Measurements from ENCODE around the gene GOT1. TPM values are rescaled to one million over a fixed set of nuclear protein-coding genes. Genes with fewer than 3 reads are reported as not detected.

The GOT1 gene
- total and polyA plus RNA-seq, 10 of the 15 experiments (the other 5 are each of a cell fraction or from before 2014, with no cell fraction given): 32.5 to 67.5 (median 50.3) TPM

- ATAC-seq: no peak
These were observed 18.6 kb upstream of the GOT1 start for GRCh38 chr10:99449023-99449422.

More at GRCh38 chr10:99449023-99449422, 18.6 kb upstream of the GOT1 start:
- H3K4me3 ChIP-seq: no peak overlapping the region
- no peak for TF ChIP-seq FOXK2 (IDR thresholded peaks at IDR 0.05)
- TF ChIP-seq USF2 (IDR thresholded peaks at IDR 0.05; ENCODE audit: borderline replicate concordance, low read depth, low read length): no peak
- no peak for TF ChIP-seq NKRF (conservative IDR thresholded peaks at IDR 0.05)
- no peak for TF ChIP-seq BHLHE40 (IDR thresholded peaks at IDR 0.05; ENCODE audit: borderline replicate concordance in 1 of 2, low read depth in 2 of 2, low read length in 1 of 2)
- no peak for TF ChIP-seq KLF5 (IDR thresholded peaks at IDR 0.05; ENCODE audit: partially characterized antibody)
- no peak for TF ChIP-seq CHD4 (IDR thresholded peaks at IDR 0.05)
- TF ChIP-seq SMAD5 (IDR thresholded peaks at IDR 0.05; ENCODE audit: low read depth): no peak
- TF ChIP-seq PKNOX1 (IDR thresholded peaks at IDR 0.05): no peak
- TF ChIP-seq HDAC6 (IDR thresholded peaks at IDR 0.05; ENCODE audit: unreplicated experiment): no peak
- no peak for TF ChIP-seq SRF (IDR thresholded peaks at IDR 0.05; ENCODE audit: low read depth in 2 of 2, low read length in 2 of 2)
- TF ChIP-seq LARP7 (IDR thresholded peaks at IDR 0.05): no peak
- no peak for TF ChIP-seq ZBTB40 (IDR thresholded peaks at IDR 0.05; ENCODE audit: borderline replicate concordance)
- no peak overlapping the region for H3K9ac ChIP-seq (ENCODE audit: control insufficient read depth, insufficient read depth, low read length)
- SMC1A ChIA-PET (ENCODE audit: uncharacterized antibody, unreplicated experiment): interaction anchor here (1.3 kb wide), 1 partner anchor 10 kb away, joined by 4 read pairs; no protein-coding TSS in a partner anchor
- RAD21 ChIA-PET (ENCODE audit: unreplicated experiment): no interaction called here
- H3K9me3 ChIP-seq (replicated peaks; ENCODE audit: control insufficient read depth, insufficient read depth, low read length): no peaks in the 10 kb centered on the region
- POLR2A ChIA-PET: no interaction called here
- 18% methylated on average over 3 of the region's 3 CpGs for WGBS (ENCODE audit: insufficient coverage, insufficient replicate concordance, low lambda C conversion rate, missing lambda C conversion rate)
- no peaks in the 10 kb centered on the region for H3K36me3 ChIP-seq (ENCODE audit: control insufficient read depth in 2 of 2, insufficient read depth in 2 of 2, low read length in 1 of 2)
- no peak overlapping the region for H2AFZ ChIP-seq (ENCODE audit: control insufficient read depth, low read depth, low read length)
- intact Hi-C loops (cut with micrococcal nuclease; ENCODE audit: unreplicated experiment): no loop called here
- CTCF ChIA-PET: interaction anchor here (0.6 to 2.9 kb wide), 2 partner anchors 13 to 17 kb away, joined by 3 to 18 read pairs; no protein-coding TSS in a partner anchor
- no peak overlapping the region for H3K4me2 ChIP-seq (ENCODE audit: control insufficient read depth, insufficient read depth)
- no peaks in the 10 kb centered on the region for H3K79me2 ChIP-seq (ENCODE audit: control insufficient read depth, insufficient read depth, low read length)
- peaks cover 0 to 8% of the 10 kb centered on the region in 2 experiments; a peak in 1 of 4 replicates for H3K27me3 ChIP-seq (replicated peaks in 1 of 2; ENCODE audit: control insufficient read depth in 2 of 2, insufficient read depth in 2 of 2, low read length in 1 of 2)
- DNase-seq (ENCODE audit: low read depth, low spot score) (no peak), FAIRE-seq (no peak)
- in situ Hi-C loops (cut with MboI): no loop called here
- no TSS peak for BruUV-seq (replicated peaks)
- no peak overlapping the region for H3K27ac ChIP-seq (ENCODE audit: control insufficient read depth, insufficient read depth)
- no peaks in the 10 kb centered on the region for H3K4me1 ChIP-seq (ENCODE audit: control insufficient read depth, insufficient read depth, low read length)
- H4K20me1 ChIP-seq (ENCODE audit: control insufficient read depth, insufficient read depth): no peaks in the 10 kb centered on the region

All from GM12878 (cell line).